GM19324 (cell line): ENCODE measurements around the gene ITGAV.

Experiments used
- ATAC-seq: cut with Tn5 transposase; IDR thresholded peaks from one replicate; pipeline ENCODE4 v1.9.1; 2021; ENCODE audit warnings: mild to moderate bottlenecking, moderate library complexity; ENCODE audit not compliant: unreplicated experiment, low FRiP score

Gene ITGAV

DNA sequence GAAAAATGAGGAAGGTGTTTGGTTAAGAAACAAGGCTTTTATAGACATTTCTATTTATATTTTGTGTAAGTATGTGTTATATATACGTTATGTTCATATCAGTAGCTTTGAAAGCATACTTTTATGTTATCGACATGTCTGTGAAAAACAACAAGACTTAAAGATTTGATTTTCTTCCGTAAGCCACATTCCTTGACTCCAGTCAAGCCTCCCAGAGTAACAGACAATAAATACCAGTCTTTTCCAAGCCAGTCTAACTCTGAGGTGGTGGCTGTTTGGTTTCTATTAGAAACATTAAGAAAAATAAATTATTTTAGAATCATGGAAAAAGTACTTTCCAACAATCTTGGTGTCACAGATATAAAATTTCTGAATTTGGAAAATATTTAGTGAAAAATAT, 16.3 kb upstream of the ITGAV start:
- ATAC-seq, result no peak

DNA sequence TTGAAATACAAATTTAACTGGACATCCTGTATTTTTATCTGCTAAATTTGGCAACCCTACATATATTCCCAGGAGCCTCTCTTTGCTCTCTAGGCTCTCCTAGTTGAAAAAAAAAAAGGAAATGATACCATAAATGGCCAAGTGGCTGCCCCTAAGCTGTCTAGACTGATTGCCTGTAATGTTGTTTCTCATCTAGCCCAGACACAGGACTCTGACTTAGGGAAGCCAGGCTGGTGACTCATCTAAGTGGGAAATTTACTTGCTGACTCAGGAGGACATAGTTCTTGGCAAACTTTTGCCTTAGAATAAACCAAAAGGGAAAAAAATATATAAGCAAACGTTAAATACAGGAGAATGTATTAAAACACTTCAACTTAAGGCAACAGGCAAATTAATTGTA, 14.6 kb upstream of the ITGAV start:
- no peak for ATAC-seq

DNA sequence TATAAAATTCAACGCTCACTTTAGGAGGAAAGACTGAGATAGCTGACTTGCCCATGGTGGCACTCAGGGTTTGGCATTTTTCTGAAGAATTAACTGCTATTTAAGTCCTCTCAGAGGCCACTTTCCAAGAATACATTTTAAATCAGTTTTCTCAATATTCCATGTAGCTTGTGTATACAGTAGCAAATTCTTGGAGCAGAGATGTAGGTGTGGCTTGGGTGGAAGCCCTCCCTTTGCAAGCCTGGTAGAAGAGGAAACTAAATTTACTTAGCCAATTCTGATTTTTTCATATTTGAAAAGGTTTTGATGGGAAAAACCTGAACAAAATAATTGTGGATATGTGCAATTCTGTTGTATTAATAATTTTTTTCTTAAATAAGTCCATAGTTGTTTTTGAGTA, 14.0 kb upstream of the ITGAV start:
- ATAC-seq, result no peak

DNA sequence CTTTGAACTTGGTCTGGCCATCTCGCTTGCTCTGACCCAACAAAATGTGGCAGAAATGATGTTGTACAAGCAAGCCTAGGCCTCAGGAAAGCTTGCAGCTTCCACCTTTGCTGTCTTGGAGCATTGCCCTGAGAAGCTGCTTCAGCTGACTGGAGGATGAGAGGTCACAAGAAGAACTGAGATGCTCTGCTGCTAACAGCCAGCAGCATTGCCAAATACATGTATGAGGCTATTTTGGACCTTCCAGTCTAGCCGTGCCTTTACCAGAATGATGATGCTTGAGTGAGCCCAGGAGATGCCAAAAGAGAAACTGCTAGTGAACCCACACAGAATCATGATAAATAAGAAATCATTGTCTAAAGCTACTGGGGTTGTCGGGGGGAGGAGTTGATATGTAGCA, 13.2 kb upstream of the ITGAV start:
- no peak for ATAC-seq

DNA sequence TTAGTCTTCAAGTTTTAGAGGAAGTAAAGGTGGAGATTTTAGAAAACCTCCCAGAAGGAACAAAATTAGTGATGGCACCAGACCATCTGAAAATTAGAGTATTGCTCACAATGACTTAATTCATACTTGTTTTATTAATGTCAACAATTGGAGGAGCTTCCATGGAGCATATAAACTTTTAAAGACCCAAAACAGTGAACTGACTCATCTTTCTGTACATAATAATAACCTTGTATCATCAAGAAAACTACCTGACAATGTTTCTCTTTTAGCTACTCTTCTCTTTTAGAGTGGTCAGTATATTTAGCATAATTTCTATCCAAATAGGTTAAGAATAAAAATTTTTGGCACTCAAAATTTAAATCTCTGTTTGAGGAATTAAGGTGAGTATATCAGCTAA, 7.2 kb upstream of the ITGAV start:
- ATAC-seq, result no peak

DNA sequence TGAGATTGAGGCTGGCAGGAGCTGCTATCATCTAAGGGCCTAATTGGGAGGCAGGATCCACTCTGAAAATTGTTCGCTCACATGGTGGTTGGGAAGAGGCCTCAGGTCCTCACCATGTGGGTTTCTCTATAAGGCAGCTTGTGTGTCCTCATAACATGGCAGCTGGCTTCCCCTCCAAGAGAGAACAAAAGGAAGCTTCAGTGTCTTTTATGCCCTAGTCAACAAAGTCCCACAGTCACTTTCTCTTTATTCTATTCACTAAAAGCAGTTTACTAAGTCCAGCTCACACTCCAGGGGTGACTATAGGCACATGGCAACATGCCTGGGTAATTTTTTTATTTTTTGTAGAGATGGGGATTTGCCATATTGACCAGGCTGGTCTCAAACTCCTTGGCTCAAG, 5.8 kb upstream of the ITGAV start:
- no peak for ATAC-seq

DNA sequence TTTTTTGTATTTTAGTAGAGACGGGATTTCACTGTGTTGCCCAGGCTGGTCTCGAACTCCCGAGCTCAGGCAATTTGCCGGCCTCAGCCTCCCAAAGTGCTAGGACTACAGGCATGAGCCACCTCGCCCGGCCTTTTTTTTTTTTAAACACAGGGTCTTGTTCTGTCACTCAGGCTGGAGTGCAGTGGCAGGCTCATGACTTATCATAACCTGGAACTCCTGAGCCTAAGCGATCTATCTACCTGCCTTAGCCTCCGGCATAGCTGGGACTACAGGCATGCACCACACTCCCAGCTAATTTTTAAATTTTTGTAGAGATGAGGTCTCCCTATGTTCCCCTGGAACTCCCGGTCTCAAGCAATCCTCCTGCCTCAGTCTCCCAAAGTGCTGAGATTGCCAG, 1.4 kb upstream of the ITGAV start:
- no peak for ATAC-seq

DNA sequence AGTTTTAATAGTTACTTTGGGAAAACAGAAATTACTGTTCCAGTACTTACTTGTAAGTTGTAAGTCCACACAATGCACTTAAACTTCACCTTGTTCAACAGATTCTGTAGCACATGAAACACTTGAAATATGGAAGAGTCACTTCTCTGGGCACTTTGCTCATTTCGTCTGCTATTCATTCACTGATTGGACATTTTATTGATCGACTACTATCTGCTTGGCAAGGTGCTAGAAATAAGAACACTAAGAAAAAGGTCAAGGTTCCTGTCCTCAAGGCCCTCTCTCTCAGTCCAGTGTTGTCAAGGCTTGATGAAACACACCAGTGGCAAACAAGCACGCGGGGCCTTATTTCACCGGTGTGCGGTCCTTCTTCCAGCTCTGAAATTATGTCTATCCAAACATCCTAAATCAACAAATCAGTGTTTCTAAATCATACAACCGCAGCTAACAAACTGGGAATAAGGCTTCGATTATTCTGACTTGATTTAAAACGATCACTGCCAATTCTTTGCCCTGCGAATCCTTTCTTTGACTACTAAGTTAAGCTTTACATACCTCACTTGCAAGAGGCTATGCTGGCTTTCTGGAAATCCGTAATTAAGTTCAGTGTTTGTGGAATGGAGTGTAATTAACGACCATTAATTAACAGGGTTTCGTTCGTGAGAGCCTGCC, 780 bp upstream of the ITGAV start:
- ATAC-seq, result no peak

DNA sequence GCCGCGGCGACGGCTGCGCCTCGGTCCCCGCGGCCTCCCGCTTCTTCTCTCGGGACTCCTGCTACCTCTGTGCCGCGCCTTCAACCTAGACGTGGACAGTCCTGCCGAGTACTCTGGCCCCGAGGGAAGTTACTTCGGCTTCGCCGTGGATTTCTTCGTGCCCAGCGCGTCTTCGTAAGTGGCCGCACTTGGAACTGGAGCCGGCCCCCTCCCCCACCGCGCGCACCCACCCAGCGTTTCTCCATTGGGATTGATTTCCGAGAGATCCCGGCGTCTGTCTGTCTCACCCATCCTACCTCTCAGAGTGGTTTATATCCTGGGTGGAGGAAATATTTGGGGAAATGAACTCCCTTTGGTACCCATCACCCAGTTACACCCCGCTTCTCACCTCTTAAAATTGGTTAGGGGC, 498 bp downstream of the ITGAV start:
- no peak for ATAC-seq

DNA sequence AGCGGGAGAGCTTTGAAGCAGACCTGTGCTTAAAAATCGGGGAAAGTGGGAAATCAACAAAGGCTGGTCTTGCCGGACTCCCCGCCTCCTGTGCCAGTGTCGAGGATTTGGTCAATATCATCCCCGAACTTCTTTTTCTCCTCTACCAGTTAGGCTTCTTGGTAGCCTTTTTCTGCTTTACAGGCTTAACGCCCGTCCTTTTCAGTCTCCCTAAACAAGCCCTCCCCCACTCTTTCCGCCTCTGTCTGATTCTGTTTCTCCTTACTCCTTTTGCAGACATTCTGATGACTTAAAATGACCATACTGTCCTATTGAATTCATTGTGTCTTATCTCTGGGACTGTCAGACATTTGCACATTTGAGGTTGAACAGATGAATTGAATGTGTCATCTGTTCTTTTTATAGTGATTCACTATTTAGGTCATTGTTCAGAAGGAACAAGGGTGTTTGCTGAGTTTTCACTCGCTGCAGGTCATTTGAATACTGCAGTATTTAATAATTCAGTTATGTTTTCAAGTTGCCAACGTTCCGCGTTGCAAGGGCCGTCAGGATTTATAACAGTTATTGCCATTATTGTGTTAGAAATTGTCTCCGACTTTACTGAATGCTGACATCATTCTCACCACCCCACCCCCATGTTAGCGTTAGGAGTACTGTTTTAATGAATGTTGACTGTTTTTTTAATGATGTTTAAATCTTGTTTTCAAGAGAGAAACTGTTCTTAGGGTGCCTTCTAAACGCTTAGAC, 1.1 kb downstream of the ITGAV start:
- ATAC-seq, result no peak

DNA sequence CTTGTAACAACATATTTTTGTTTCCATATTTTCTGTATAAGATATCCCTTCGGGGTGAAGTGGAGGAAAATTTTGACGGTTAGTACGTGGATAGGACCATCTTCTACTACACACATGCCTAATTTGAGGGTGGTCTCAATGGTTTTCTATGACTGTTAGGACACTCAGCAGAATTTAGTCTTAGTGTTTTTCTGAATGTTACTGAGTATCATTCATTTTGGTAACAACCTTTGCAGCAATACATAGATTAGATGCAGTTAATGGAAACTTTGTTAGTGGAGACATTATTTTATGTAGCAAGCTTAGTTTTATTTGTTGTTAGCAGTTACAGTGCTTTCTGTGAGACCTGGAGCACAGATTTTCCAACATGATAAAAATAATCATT, 1.6 kb downstream of the ITGAV start:
- ATAC-seq, result no peak

DNA sequence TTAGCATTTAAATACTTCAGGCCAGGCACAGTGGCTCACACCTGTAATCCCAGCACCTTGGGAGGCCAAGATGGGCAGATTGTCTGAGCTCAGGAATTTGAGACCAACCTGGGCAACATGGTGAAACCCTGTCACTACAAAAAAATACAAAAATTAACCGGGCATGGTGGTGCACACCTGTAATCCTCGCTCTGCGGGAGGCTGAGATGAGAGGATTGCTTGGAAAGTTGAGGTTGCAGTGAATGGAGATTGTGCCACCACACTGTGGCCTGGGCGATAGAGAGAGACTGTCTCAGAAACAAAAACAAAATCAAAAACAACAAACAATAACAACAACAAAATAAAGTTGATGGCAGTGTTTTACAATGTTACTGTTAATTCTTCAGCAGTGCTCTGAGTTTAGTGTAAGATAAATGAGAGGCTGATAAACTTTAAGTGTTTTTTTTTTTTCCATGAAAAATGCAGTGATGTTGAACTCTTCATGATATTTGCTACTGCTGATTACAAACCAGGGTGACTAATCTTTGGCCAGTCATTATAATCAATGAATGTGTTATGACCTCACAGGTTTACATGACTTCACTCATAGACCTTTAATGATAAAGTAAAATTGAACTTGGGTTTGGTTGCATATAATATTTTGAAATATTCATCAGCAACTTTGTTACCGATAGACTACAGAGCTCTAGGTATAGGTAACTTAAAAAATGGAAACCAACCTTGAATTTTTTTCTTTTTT, 2.5 kb downstream of the ITGAV start:
- ATAC-seq, result no peak

DNA sequence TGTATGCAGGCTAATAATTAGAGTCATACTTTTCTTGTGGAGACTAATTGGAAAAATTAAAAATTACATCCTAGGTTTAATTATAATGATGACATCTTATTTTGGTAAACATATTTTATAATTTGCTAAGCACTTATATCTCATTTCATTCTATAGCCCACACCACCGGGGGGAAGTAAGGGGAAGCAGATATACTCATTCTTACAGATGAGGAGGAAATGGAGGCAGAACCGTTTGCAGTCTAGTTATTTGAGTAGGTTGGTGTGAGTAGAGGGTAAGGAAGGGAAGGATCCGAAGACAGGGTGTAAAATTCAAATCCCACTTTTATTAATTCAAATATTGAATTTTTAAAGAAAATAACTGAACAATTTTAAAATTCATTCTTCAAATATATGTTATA, 3.7 kb downstream of the ITGAV start:
- no peak for ATAC-seq

DNA sequence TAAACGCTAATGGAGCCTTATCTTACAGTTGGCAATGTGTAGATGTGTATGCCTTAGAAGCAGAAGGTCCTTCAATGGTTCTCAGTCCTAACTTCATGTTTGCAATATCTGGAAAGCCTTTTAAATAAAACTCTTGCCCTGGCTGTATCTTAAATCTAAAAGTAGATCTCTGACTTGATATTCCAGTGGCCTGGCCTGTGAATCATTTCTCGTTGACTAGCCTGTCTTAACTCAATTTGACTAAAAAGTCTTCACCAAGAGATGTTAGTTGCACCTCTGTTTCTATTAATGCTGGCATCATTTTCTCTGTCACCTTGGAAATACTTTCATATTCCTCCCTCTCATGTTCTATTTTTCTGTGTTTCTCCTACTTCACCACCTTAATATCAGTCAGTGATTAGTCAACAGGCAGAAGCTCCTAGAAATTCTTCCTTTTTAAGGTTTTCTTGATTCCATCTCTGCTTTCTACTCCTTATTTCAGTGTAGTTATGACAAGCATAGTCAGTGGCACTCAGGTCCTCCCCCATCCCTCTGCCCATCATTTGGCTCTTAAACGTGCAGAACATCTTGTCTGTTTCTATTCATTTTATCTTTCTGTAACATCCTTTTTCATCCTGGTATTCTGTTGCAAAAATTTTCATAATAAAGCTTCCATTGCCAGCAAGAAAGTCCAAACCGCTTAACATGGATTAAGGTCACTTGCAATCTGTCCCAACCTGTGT, 4.3 kb downstream of the ITGAV start:
- ATAC-seq, result no peak

DNA sequence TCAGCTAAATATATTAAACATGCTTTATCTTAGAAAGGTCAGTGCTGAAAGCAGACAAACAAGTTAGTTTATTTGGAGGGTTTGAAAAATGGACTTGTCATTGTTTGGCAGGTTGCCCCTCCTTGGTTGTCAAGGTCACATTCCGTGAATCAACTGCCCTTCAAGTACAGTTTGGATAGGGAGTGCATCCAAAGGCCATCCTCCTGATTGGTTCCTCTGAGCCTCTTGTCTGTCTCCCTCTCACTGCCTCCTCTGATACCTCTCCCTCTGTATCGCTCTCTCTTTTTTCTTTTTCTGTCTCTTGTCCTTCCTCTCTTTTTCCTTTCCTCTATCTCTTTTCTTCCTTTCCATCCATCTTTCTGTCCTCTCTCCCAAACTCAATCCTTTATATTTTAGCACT, 5.4 kb downstream of the ITGAV start:
- no peak for ATAC-seq

DNA sequence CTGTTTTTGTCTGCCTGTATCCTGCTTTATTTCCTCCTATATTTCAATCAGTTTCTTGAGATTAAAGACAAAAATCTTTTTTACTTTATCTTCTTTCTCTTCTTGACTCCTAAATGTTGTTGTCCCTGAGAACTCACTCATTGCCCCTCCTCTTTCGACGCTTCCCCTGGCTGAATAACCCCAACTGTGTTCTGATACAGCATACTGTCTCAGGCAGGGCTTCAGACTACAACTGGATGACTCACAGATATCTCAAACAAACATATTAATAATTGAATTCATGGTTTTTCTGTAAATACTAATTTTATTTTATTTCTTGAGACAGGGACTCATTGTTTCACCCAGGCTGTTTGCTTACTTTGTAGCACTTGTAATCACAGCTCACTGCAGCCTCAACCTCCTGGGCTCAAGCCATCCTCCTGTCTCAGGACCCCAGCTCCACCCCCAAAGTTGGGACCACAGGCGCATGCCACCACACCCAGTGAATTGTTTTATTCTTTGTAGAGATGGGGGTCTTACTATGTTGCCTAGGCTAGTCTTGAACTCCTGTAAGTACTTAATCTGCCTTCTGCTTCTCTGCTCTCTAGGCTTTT, 9.4 kb downstream of the ITGAV start:
- ATAC-seq, result no peak

DNA sequence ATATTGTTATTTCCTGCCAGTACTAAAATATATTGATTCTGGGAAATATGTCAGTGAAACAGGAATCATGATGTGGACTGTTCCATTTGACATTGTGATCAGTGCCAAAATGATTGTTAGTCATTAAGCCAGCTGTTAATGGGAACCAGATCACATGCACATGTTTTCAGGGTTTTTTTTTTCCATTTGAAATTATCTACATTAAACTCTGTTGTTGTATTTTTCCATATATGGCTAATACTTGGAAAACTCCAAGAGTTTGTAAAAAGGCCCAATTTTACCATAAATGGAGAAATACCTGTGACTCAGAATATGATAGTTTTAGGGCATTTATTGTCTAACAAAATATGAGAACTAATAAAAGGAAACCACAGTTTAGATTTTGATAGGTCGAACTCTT, 13.4 kb downstream of the ITGAV start:
- no peak for ATAC-seq

DNA sequence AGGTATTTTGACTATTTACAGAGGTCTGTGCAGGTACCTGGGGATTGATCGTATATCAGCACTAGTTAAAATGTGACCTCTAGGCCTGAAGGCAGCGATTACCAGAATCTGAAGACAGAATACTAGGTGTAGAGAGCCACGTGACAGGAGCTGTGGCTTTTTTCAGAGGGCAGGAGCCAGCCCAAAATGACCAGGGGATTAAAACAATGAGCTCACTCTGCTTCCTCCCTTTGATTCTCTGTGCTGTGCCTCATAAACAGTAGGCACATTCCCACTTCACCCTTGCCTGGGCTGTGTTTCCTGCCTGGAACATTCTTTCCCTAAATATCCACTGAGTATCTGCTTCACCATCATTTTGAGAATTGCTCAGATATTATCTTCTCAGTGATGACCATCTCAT, 15.2 kb downstream of the ITGAV start:
- no peak for ATAC-seq

DNA sequence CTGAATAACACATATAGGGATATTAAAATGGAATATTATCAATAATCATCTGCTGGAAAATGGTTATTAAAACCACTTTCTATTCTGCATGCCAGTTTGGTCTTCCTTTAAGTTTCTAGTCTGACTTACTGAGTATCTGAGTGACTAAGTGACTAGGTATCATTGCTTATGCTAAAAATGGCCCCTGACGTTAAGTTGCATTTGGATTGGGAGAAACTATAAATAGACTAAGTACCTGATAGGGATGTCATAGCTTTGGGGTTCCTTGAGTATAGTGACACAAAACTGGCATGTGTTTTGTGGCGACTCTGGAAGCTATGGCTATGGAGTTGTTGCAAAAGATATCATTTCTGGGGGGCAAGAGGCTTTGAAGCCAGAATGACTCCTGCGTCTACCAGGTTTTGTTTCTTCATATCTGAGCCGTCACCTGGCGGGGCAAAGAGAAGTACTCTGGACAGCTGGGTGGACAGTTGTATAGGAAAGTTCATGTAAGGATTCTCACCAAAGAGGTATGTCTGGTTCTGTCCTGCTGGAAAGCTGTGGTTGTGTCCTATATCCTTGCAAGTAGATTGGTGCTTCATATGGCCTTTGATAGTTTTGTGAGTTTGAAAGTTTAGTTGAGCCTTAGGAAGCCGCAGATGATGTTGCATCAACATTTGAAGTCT, 17.9 kb downstream of the ITGAV start:
- no peak for ATAC-seq

DNA sequence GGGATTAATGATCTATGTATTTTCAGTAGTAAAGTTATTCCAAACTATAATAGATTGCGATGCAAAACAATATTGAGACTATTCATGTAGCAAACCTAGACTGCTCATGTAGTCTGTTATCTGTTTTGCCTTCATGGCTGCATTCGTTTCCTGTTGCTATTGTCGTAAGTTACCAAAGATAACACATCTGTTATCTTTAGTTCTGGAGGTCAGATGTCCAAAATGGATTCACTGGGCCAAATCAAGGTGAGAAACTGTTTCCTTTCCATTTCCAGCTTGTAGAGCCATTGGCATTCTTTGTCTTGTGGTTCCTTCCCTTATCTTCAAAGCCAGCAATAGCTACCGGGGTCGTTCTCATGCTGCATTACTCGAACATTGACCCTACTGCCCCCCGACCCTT, 20.9 kb downstream of the ITGAV start:
- no peak for ATAC-seq
